Thoracic aorta (tissue), 2 donors: ENCODE data around the gene OXGR1. TPM values are rescaled to one million over a fixed set of nuclear protein-coding genes. Genes with fewer than 3 reads are reported as not detected.
"Not testable (repeated sequence)": the region's sequence is repeated elsewhere in the genome, so short reads cannot be mapped to it uniquely, and the experiment has no call there.

Experiments used
- ATAC-seq: fragments of 150-250 bp; one replicate; pipeline ENCODE4 v1.8.0; 2017; ENCODE audit warnings: low read depth; ENCODE audit not compliant: insufficient number of reproducible peaks, low FRiP score
- DNase-seq: peaks from one replicate; pipeline ENCODE4 v3.0.0-alpha.2; 2020; ENCODE audit warnings: low spot score
- H3K27ac ChIP-seq, 2 donors: fragments of 200-600 bp; sonication (generic); 1 replicate in 1 of 2; 2 replicates in 1 of 2; pipeline ENCODE4 v1.5.1; 2016; ENCODE audit warnings: mild to moderate bottlenecking in 2 of 2, moderate library complexity in 2 of 2
- H3K27me3 ChIP-seq: fragments of 200-600 bp; sonication (generic); replicated peaks from 2 replicates; pipeline ENCODE4 v1.6.0; 2016; ENCODE audit warnings: mild to moderate bottlenecking; ENCODE audit not compliant: insufficient read depth
- H3K36me3 ChIP-seq: fragments of 200-600 bp; sonication (generic); one replicate; pipeline ENCODE4 v1.5.1; 2016
- H3K4me1 ChIP-seq, 2 donors: fragments of 200-600 bp; sonication (generic); 1 replicate in 1 of 2; 2 replicates in 1 of 2; pipeline versions ENCODE4 v1.5.1 to v1.6.0; 2016; ENCODE audit warnings: low read depth in 2 of 2, mild to moderate bottlenecking in 1 of 2; ENCODE audit not compliant: control insufficient read depth in 1 of 2
- H3K4me3 ChIP-seq: fragments of 200-600 bp; sonication (generic); 2 replicates; pipeline ENCODE4 v1.5.1; 2016; ENCODE audit warnings: mild to moderate bottlenecking
- H3K9me3 ChIP-seq: fragments of 200-600 bp; sonication (generic); 2 replicates; pipeline ENCODE4 v1.5.1; 2016
- total RNA-seq, 2 donors: library from RNA; depleted of rRNA; stranded (reverse); fragments of >200 nt; gene quantifications; one replicate each; pipeline versions ENCODE4 v1.1.0 to v1.2.3, GENCODE V29; 2016
- TF ChIP-seq, protein P1 (sequence below): fragments of 200-600 bp; sonication (generic); IDR thresholded peaks from one replicate; pipeline ENCODE4 v1.5.1; 2019; ENCODE audit warnings: antibody characterized with exemption

Gene OXGR1
- total RNA-seq, 2 donors from 2014 or later: not detected

DNA sequence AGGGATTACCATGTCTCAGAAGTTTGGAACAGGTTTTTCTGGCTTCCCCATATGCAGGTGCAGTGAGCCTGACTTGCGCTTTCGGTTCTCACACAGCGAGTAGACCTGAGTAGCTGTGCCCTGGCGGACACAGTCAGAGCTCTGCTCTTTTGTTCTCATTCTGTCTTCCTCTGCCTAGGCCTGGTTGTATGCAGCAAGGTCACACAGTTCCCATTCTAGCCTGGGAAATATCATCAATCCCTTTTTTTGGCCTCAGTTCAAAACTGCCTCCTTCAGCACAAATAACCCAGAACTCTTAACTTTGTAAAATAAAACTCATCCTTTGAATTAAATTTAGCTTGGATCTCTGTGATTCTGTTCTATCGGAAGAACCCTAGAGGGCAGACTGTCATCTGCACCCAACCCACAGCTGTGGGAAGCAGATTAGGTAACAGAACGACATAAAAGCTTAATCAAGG is 10.2 kb downstream of the OXGR1 start:
- H3K36me3 ChIP-seq: no peaks in the 10 kb centered on the region
- TF ChIP-seq, protein P1, sequence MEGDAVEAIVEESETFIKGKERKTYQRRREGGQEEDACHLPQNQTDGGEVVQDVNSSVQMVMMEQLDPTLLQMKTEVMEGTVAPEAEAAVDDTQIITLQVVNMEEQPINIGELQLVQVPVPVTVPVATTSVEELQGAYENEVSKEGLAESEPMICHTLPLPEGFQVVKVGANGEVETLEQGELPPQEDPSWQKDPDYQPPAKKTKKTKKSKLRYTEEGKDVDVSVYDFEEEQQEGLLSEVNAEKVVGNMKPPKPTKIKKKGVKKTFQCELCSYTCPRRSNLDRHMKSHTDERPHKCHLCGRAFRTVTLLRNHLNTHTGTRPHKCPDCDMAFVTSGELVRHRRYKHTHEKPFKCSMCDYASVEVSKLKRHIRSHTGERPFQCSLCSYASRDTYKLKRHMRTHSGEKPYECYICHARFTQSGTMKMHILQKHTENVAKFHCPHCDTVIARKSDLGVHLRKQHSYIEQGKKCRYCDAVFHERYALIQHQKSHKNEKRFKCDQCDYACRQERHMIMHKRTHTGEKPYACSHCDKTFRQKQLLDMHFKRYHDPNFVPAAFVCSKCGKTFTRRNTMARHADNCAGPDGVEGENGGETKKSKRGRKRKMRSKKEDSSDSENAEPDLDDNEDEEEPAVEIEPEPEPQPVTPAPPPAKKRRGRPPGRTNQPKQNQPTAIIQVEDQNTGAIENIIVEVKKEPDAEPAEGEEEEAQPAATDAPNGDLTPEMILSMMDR: no peak
- ATAC-seq (no peak), DNase-seq (no peak)
- no peaks in the 10 kb centered on the region for H3K4me1 ChIP-seq
- no peaks in the 10 kb centered on the region for H3K9me3 ChIP-seq
- H3K27me3 ChIP-seq: no peaks in the 10 kb centered on the region
- H3K27ac ChIP-seq: no peak overlapping the region
- no peak overlapping the region for H3K4me3 ChIP-seq

DNA sequence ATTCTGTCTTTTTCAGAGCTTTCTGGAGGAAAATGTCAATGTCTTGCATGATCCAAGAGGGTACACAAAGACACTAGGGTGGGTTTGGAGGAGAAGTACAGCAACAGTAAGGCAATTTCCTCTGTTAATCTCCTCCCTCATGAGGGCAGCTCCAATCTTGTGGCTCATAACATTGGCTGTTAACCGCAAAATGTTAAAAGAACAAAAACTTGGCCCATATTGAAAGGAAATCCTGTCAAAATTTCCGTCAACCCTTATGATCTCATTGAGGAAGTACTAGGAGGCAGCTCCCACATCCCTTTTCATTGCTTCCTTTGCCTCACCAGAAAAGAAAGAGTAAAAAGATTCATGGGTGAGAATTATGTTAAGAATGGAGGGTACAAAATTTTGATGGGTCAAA is 11.6 kb downstream of the OXGR1 start:
- no peak for DNase-seq
- H3K9me3 ChIP-seq: no peaks in the 10 kb centered on the region
- H3K27ac ChIP-seq: no peak overlapping the region
- no peaks in the 10 kb centered on the region for H3K27me3 ChIP-seq
- H3K4me3 ChIP-seq: no peak overlapping the region
- TF ChIP-seq, protein P1: no peak
- ATAC-seq: no peak
- H3K4me1 ChIP-seq: no peaks in the 10 kb centered on the region
- H3K36me3 ChIP-seq: no peaks in the 10 kb centered on the region

DNA sequence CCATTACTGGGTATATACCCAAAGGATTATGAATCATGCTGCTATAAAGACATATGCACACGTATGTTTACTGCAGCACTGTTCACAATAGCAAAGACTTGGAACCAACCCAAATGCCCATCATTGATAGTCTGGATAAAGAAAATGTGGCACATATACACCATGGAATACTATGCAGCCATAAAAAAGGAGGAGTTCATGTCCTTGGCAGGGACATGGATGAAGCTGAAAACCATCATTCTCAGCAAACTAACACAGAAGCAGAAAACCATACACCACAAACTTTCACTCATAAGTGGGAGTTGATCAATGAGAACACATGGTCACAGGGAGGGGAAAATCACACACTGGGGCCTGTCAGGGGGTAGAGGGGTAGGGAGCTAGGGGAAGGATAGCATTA is 14.4 kb downstream of the OXGR1 start:
- H3K4me3 ChIP-seq, ATAC-seq, DNase-seq, H3K9me3 ChIP-seq, H3K4me1 ChIP-seq, H3K27me3 ChIP-seq, H3K27ac ChIP-seq, H3K36me3 ChIP-seq: not testable (repeated sequence)

DNA sequence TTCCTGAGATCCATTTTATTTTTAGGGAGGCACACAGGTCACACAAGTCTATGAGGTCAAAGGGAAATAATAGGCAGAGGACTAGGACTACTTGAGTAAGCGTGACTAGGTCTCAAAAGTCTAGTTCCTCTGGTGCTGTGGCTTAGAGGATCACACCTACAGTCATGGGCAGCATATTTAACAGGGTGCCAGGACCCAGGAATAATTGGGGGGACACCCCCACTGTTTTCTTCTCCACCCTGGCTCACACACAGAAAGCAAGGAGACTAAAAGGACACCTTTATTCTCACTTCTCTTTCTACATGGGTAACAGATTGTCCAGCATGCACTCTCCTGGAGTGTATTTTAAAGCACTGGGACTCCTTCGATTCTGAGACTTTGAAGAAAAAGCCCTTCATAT is 26.2 kb downstream of the OXGR1 start:
- peaks cover 16% of the 10 kb centered on the region for H3K9me3 ChIP-seq
- TF ChIP-seq, protein P1: no peak
- no peak overlapping the region for H3K27ac ChIP-seq
- H3K4me1 ChIP-seq: no peaks in the 10 kb centered on the region
- no peaks in the 10 kb centered on the region for H3K27me3 ChIP-seq
- H3K4me3 ChIP-seq: no peak overlapping the region
- ATAC-seq (no peak), DNase-seq (no peak)
- no peaks in the 10 kb centered on the region for H3K36me3 ChIP-seq

DNA sequence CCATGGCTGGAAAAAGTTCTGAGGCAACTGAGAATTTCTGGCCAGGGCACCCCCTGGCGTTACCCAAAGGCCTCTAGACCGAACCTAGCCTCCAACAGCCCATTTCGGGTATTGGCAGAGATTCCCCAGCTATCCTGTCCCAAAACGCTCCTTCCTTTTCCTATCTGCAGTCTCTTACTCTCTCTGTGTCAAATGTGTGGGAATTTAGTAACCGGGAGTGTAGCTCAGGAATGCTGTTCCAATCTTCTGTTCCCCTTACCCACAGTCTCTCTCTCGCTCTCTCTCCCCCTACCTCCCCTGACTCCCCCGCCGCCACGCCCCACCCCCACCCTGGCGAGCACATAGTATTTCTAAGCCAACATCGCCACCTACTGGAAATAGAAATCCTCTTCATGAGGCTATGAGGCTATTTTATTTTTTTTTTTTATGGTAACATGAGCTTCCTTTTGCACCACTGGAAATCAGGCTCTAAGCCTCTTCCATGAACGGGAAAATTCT is 27.0 kb downstream of the OXGR1 start:
- Histone ChIP-seq H3K4me1 (no peaks in the 10 kb centered on the region), H3K27ac (no peak overlapping the region), H3K4me3 (no peak overlapping the region), H3K9me3 (peaks cover 16% of the 10 kb centered on the region), H3K27me3 (no peaks in the 10 kb centered on the region), H3K36me3 (no peaks in the 10 kb centered on the region)
- TF ChIP-seq, protein P1: no peak
- no peak for DNase-seq
- ATAC-seq: no peak
